ENCODE results near the gene CD74. TPM values are rescaled to one million over a fixed set of nuclear protein-coding genes. Genes with fewer than 3 reads are reported as not detected.
A peak's percentile ranks its signal among the peaks of the same experiment; 100 is the strongest.

CD74 gene
- total and polyA plus RNA-seq, 2 of the 8 experiments (the other 6 are each of a cell fraction or from before 2014, with no cell fraction given), result 45.9 to 61.0 TPM

- TF ChIP-seq MAX (IDR thresholded peaks at IDR 0.05), result no peak
- TF ChIP-seq JUN (IDR thresholded peaks at IDR 0.05; ENCODE audit: low read depth, low read length), result no peak
- no peak for TF ChIP-seq GABPA (IDR thresholded peaks at IDR 0.05; ENCODE audit: borderline replicate concordance, insufficient read depth, low read length)
- no peak for TF ChIP-seq SRF (IDR thresholded peaks at IDR 0.05; ENCODE audit: low read depth, low read length)
- TF ChIP-seq KDM1A (IDR thresholded peaks at IDR 0.05; ENCODE audit: borderline replicate concordance, low read length), result 0 out of 2 replicates have a peak, but pooled peaks have one; percentile 0
- TF ChIP-seq EP300 (IDR thresholded peaks at IDR 0.05; ENCODE audit: borderline replicate concordance in 1 of 2, low read depth in 2 of 2, low read length in 2 of 2), result no peak
- TF ChIP-seq NRF1 (IDR thresholded peaks at IDR 0.05; ENCODE audit: low read depth, low read length), result no peak
- no peak for TF ChIP-seq USF2 (IDR thresholded peaks at IDR 0.05; ENCODE audit: low read length)
- TF ChIP-seq E2F6 (IDR thresholded peaks at IDR 0.05), result 0 out of 2 replicates have a peak, but pooled peaks have one; percentile 2
- no peak for TF ChIP-seq EZH2 (IDR thresholded peaks at IDR 0.05; ENCODE audit: low read depth, low read length, severe bottlenecking)
- TF ChIP-seq RNF2 (IDR thresholded peaks at IDR 0.05; ENCODE audit: borderline replicate concordance, low read depth, low read length, missing control alignments, poor library complexity, severe bottlenecking), result no peak
- no peak for TF ChIP-seq BRCA1 (IDR thresholded peaks at IDR 0.05; ENCODE audit: low read depth, low read length)
- TF ChIP-seq ZNF274 (IDR thresholded peaks at IDR 0.05; ENCODE audit: borderline replicate concordance, extremely low read depth, low read length), result no peak
- no peak for TF ChIP-seq RFX5 (IDR thresholded peaks at IDR 0.05; ENCODE audit: borderline replicate concordance, low read depth, low read length)
- no peak for TF ChIP-seq HDAC6 (IDR thresholded peaks at IDR 0.05; ENCODE audit: low read depth, low read length)
- no peak for TF ChIP-seq CHD1 (IDR thresholded peaks at IDR 0.05; ENCODE audit: low read depth, low read length)
- TF ChIP-seq CBX8 (IDR thresholded peaks at IDR 0.05; ENCODE audit: borderline replicate concordance, low read depth, low read length), result no peak
- no peak for TF ChIP-seq CREB1 (IDR thresholded peaks at IDR 0.05)
- TF ChIP-seq POLR2AphosphoS5 (IDR thresholded peaks at IDR 0.05; ENCODE audit: low read depth, low read length), result peak; percentile 14; the same call in 1 of the 2 replicates
- no peak for TF ChIP-seq FOSL1 (IDR thresholded peaks at IDR 0.05; ENCODE audit: insufficient read depth, low read depth, low read length)
- no peak for TF ChIP-seq PHF8 (conservative IDR thresholded peaks at IDR 0.05; ENCODE audit: low read depth, low read length)
Measured at GRCh38 chr5:150448952-150449516, 36.3 kb upstream of the CD74 start (continued).
